Liver (tissue), 9 donors: ENCODE results near the gene DPP9. TPM values are rescaled to one million over a fixed set of nuclear protein-coding genes. Genes with fewer than 3 reads are reported as not detected.

ENCODE experiments used
- DNase-seq: peaks from one replicate; pipeline ENCODE4 v3.0.0-alpha.2; 2017; ENCODE audit warnings: low spot score
- H3K27ac ChIP-seq, 2 donors: one replicate each; pipeline ENCODE4 v1.7.0; 2013; ENCODE audit warnings: inconsistent platforms in 2 of 2, low read length in 2 of 2, control low read depth in 1 of 2, low read depth in 1 of 2, mild to moderate bottlenecking in 1 of 2
- H3K27me3 ChIP-seq, 4 donors: one replicate each; pipeline versions ENCODE4 v1.6.1 to v1.7.0; 2013; ENCODE audit warnings: low read length in 3 of 4, inconsistent platforms in 1 of 4, mild to moderate bottlenecking in 1 of 4, moderate library complexity in 1 of 4; ENCODE audit not compliant: control insufficient read depth in 4 of 4, insufficient read depth in 4 of 4
- H3K36me3 ChIP-seq, 4 donors: one replicate each; pipeline versions ENCODE4 v1.6.1 to v1.7.0; 2013; ENCODE audit warnings: low read length in 3 of 4, mild to moderate bottlenecking in 3 of 4, low read depth in 1 of 4, moderate library complexity in 1 of 4; ENCODE audit not compliant: control insufficient read depth in 4 of 4, insufficient read depth in 3 of 4
- H3K4me1 ChIP-seq, 4 donors: one replicate each; pipeline versions ENCODE4 v1.6.1 to v1.7.0; 2013; ENCODE audit warnings: low read length in 3 of 4, mild to moderate bottlenecking in 3 of 4, moderate library complexity in 1 of 4; ENCODE audit not compliant: control insufficient read depth in 4 of 4, insufficient read depth in 4 of 4
- H3K4me3 ChIP-seq, 3 donors: one replicate each; pipeline versions ENCODE4 v1.6.1 to v1.7.0; 2013; ENCODE audit warnings: low read length in 3 of 3, control low read depth in 1 of 3, low read depth in 1 of 3, mild to moderate bottlenecking in 1 of 3
- H3K9ac ChIP-seq, 2 donors: one replicate each; pipeline ENCODE4 v1.7.0; 2013; ENCODE audit warnings: low read length in 2 of 2, mild to moderate bottlenecking in 2 of 2, moderate library complexity in 2 of 2, control low read depth in 1 of 2, low read depth in 1 of 2
- H3K9me3 ChIP-seq, 4 donors: one replicate each; pipeline versions ENCODE4 v1.6.1 to v1.7.0; 2013; ENCODE audit warnings: low read length in 3 of 4; ENCODE audit not compliant: control insufficient read depth in 4 of 4
- FOXA1 ChIP-seq: IDR thresholded peaks from 2 replicates; pipeline ENCODE4 v1.6.1; 2016; ENCODE audit warnings: antibody characterized with exemption
- FOXA2 ChIP-seq: IDR thresholded peaks from 2 replicates; pipeline ENCODE4 v1.6.1; 2016; ENCODE audit warnings: antibody characterized with exemption
- JUND ChIP-seq, 2 donors: IDR thresholded peaks; 2 replicates each; pipeline ENCODE4 v1.6.1; 2016; ENCODE audit warnings: antibody characterized with exemption in 2 of 2
- RXRA ChIP-seq, 2 donors: IDR thresholded peaks; 2 replicates each; pipeline ENCODE4 v1.6.1; 2017 to 2018; ENCODE audit warnings: antibody characterized with exemption in 2 of 2, mild to moderate bottlenecking in 1 of 2
- TAF1 ChIP-seq: conservative IDR thresholded peaks from 2 replicates; pipeline ENCODE4 v1.6.1; 2016; ENCODE audit warnings: antibody characterized with exemption, mild to moderate bottlenecking
- WGBS: extraction: QIAGEN DNeasy Blood & Tissue Kit; methylation state at CpG from one replicate; pipeline ENCODE4 v1.1.7; 2013; 5-methylcytosine and 5-hydroxymethylcytosine counted together
- polyA plus RNA-seq, 2 donors: library from polyadenylated mRNA; stranded (reverse) in 1 of 2; unstranded in 1 of 2; fragments of 200-250 nt in 1 of 2; fragments of >200 nt in 1 of 2; fragmentation: Nextera tagmentation in 1 of 2; extraction: Ambion mirVana in 1 of 2; gene quantifications; one replicate each; pipeline versions ENCODE4 v1.2.1 to v1.2.3, GENCODE V29; 2013 to 2015
- total RNA-seq, 2 donors: library from RNA; depleted of rRNA; stranded (reverse); fragments of >200 nt; gene quantifications; one replicate each; pipeline ENCODE4 v1.2.3, GENCODE V29; 2014
- TF ChIP-seq, protein P1 (sequence below): fragments of 150-350 bp; IDR thresholded peaks from 2 replicates; pipeline ENCODE4 v1.5.1; 2017; ENCODE audit warnings: improper control_type of control experiment, low read depth, low read length; ENCODE audit not compliant: missing input control
- TF ChIP-seq, protein P2 (sequence below): IDR thresholded peaks from 2 replicates; pipeline ENCODE4 v1.6.1; 2016; ENCODE audit warnings: antibody characterized with exemption
- TF ChIP-seq, protein P3 (sequence below): IDR thresholded peaks from 2 replicates; pipeline ENCODE4 v1.6.1; 2016; ENCODE audit warnings: antibody characterized with exemption, mild to moderate bottlenecking
- TF ChIP-seq, protein P4 (sequence below): IDR thresholded peaks from 2 replicates; pipeline ENCODE4 v1.6.1; 2016; ENCODE audit warnings: antibody characterized with exemption
- donor health status: healthy.
- donor health status: healthy.
- donor health status: healthy.
- donor health status: healthy.
- donor health status: healthy.

Gene DPP9
- total and polyA plus RNA-seq, 4 donors, result 20.5 to 74.5 (median 40.3) TPM

DNA sequence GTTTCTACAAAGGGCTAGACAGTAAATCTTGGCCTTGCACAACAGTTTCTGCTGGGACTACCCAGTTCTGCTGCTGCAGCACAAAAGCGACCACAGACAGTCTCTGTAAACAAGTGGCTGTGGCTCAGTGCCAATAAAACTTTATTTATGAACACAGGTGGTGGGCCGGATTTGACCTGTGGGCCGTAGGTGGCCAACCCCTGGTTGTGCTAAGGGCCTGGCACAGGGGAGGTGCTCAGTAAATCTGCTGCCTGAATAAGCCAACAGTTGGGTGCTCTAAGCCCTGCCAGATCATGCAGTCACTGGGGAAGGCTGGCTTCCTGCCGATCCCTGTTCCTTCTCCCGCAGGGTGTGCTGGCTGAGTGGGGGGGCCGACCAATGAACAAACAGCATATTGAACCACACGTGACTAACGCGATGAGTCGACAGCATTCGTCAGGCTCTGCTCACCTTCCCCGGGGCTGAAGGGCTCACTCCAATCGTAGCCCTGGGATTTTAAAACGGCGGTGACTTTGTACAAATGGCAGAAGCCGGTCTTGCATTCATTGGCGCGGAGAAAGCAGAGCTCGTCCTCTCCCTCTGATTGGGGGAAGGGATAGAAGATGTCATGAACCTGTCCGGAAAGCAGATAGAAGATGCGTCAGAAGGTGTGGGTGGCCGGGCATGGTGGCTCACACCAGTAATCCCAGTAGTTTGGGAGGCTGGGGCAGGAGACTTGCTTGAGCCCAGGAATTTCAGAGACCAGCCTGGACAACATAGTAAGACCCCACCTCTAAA, 29.2 kb downstream of the DPP9 start (continued):
- TF ChIP-seq, protein P1, sequence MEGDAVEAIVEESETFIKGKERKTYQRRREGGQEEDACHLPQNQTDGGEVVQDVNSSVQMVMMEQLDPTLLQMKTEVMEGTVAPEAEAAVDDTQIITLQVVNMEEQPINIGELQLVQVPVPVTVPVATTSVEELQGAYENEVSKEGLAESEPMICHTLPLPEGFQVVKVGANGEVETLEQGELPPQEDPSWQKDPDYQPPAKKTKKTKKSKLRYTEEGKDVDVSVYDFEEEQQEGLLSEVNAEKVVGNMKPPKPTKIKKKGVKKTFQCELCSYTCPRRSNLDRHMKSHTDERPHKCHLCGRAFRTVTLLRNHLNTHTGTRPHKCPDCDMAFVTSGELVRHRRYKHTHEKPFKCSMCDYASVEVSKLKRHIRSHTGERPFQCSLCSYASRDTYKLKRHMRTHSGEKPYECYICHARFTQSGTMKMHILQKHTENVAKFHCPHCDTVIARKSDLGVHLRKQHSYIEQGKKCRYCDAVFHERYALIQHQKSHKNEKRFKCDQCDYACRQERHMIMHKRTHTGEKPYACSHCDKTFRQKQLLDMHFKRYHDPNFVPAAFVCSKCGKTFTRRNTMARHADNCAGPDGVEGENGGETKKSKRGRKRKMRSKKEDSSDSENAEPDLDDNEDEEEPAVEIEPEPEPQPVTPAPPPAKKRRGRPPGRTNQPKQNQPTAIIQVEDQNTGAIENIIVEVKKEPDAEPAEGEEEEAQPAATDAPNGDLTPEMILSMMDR, result no peak
- TF ChIP-seq, protein P2, sequence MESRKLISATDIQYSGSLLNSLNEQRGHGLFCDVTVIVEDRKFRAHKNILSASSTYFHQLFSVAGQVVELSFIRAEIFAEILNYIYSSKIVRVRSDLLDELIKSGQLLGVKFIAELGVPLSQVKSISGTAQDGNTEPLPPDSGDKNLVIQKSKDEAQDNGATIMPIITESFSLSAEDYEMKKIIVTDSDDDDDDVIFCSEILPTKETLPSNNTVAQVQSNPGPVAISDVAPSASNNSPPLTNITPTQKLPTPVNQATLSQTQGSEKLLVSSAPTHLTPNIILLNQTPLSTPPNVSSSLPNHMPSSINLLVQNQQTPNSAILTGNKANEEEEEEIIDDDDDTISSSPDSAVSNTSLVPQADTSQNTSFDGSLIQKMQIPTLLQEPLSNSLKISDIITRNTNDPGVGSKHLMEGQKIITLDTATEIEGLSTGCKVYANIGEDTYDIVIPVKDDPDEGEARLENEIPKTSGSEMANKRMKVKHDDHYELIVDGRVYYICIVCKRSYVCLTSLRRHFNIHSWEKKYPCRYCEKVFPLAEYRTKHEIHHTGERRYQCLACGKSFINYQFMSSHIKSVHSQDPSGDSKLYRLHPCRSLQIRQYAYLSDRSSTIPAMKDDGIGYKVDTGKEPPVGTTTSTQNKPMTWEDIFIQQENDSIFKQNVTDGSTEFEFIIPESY, result no peak

DNA sequence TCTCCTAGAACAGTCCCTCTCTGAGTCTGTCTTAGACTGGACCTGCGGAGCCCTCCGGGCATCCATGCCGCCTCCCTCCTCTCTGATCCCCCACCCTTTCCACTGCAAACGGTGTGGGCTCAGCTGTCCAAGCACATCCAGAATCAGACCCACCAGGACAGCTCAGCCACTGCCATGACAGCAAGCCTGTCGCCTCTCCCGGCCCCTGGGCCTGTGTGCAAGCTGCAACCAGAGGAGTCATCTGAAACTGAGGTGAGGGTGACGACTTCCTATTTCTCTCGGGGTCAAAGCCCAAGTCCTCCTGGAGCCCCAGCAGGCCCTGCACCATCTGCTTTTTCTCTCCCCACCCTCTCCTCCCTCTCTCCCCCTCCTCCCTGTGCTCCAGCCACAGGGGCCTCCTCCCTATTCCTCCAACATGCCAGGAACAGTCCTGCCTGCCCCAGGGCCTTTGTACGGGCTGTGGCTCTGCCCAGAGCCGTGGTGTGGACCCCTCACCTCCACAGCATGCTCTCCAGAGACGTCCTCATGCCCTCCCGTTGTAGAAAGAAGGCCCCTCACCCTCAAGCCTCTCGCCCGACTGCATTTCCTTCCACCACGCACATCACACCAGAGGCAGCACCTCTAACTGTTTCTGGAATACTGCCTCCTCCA, 30.0 kb downstream of the DPP9 start:
- 90% methylated on average over 15 of the region's 15 CpGs for WGBS
- Histone ChIP-seq H3K4me1 (peaks cover 13 to 47% (median 32%) of the 10 kb centered on the region in 4 donors), H3K27ac (peak overlapping the region; percentile 44 to 85), H3K4me3 (no peak overlapping the region), H3K36me3 (peaks cover 28 to 46% (median 31%) of the 10 kb centered on the region in 4 donors), H3K27me3 (no peaks in the 10 kb centered on the region), H3K9ac (no peak overlapping the region), H3K9me3 (no peaks in the 10 kb centered on the region)
- TF ChIP-seq JUND (IDR thresholded peaks at IDR 0.05), result no peak
- TF ChIP-seq, protein P3, sequence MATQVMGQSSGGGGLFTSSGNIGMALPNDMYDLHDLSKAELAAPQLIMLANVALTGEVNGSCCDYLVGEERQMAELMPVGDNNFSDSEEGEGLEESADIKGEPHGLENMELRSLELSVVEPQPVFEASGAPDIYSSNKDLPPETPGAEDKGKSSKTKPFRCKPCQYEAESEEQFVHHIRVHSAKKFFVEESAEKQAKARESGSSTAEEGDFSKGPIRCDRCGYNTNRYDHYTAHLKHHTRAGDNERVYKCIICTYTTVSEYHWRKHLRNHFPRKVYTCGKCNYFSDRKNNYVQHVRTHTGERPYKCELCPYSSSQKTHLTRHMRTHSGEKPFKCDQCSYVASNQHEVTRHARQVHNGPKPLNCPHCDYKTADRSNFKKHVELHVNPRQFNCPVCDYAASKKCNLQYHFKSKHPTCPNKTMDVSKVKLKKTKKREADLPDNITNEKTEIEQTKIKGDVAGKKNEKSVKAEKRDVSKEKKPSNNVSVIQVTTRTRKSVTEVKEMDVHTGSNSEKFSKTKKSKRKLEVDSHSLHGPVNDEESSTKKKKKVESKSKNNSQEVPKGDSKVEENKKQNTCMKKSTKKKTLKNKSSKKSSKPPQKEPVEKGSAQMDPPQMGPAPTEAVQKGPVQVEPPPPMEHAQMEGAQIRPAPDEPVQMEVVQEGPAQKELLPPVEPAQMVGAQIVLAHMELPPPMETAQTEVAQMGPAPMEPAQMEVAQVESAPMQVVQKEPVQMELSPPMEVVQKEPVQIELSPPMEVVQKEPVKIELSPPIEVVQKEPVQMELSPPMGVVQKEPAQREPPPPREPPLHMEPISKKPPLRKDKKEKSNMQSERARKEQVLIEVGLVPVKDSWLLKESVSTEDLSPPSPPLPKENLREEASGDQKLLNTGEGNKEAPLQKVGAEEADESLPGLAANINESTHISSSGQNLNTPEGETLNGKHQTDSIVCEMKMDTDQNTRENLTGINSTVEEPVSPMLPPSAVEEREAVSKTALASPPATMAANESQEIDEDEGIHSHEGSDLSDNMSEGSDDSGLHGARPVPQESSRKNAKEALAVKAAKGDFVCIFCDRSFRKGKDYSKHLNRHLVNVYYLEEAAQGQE, result no peak
- TF ChIP-seq FOXA1, result no peak
- TF ChIP-seq, protein P4, sequence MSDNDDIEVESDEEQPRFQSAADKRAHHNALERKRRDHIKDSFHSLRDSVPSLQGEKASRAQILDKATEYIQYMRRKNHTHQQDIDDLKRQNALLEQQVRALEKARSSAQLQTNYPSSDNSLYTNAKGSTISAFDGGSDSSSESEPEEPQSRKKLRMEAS, result no peak
- TF ChIP-seq FOXA2, result no peak
- no peak for DNase-seq

DNA sequence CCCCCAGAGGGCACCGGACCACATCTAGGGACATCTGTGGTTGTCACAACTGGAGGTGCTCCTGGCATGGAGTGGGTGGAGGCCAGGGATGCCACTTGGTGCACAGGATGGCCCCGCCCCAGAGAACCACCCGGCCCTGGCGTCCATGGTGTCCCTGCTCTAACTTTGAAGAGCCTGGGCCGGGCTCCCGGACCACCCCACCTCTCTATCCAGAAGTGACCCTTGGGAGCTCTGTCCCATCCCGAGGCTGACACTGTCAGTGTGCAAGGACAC, 30.6 kb downstream of the DPP9 start:
- TF ChIP-seq, protein P1, result no peak
- TF ChIP-seq RXRA (IDR thresholded peaks at IDR 0.05) (no peak), TAF1 (no peak)
- TF ChIP-seq, protein P3, result no peak
- Histone ChIP-seq H3K27ac (no peak overlapping the region), H3K27me3 (no peaks in the 10 kb centered on the region), H3K4me1 (peaks cover 13 to 47% (median 32%) of the 10 kb centered on the region in 4 donors), H3K9me3 (no peaks in the 10 kb centered on the region), H3K4me3 (no peak overlapping the region), H3K36me3 (peaks cover 29 to 51% (median 33%) of the 10 kb centered on the region in 4 donors), H3K9ac (no peak overlapping the region)
- WGBS, result 97% methylated on average over 7 of the region's 7 CpGs
- no peak for DNase-seq
